OCI-LY3 (cell line): Measurements from ENCODE around the gene ASS1.

Experiments used
- H2AFZ ChIP-seq: fragments of 200-600, 300-600 bp; shearing (Covaris generic); 2 replicates; pipeline ENCODE4 v1.6.0; 2014; ENCODE audit warnings: antibody characterized with exemption, low read depth, low read length
- H3K27ac ChIP-seq: fragments of 200-600, 300-600 bp; sonication (generic); 2 replicates; pipeline ENCODE4 v1.5.1; 2014; ENCODE audit warnings: mild to moderate bottlenecking, low read length, moderate library complexity, mixed read lengths
- H3K27me3 ChIP-seq: fragments of 200-600, 300-600 bp; sonication (generic); 2 replicates; pipeline ENCODE4 v1.6.1; 2014; ENCODE audit warnings: low read depth, low read length, mixed read lengths
- H3K36me3 ChIP-seq: fragments of 200-600, 300-600 bp; sonication (generic); replicated peaks from 2 replicates; pipeline ENCODE3; 2014; ENCODE audit warnings: low read depth, low read length, mixed read lengths
- H3K4me1 ChIP-seq: fragments of 300-600, 200-600 bp; sonication (generic); 2 replicates; pipeline ENCODE4 v1.6.1; 2014; ENCODE audit warnings: low read length, mixed read lengths
- H3K4me2 ChIP-seq: fragments of 200-600, 300-600 bp; sonication (generic); 2 replicates; pipeline ENCODE4 v1.6.1; 2014; ENCODE audit warnings: low read length, mixed read lengths
- H3K4me3 ChIP-seq: fragments of 300-600, 200-600 bp; sonication (generic); 2 replicates; pipeline ENCODE4 v1.5.1; 2014; ENCODE audit warnings: antibody characterized with exemption, mild to moderate bottlenecking, low read length, moderate library complexity
- H3K79me2 ChIP-seq: fragments of 300-600, 200-600 bp; shearing (Covaris generic); 2 replicates; pipeline ENCODE4 v1.6.1; 2014; ENCODE audit warnings: mild to moderate bottlenecking, low read length, mixed read lengths
- H3K9ac ChIP-seq: fragments of 300-600, 200-600 bp; shearing (Covaris generic); 2 replicates; pipeline ENCODE4 v1.6.0; 2014; ENCODE audit warnings: mild to moderate bottlenecking, low read length, moderate library complexity
- H3K9me3 ChIP-seq: fragments of 200-600, 300-600 bp; shearing (Covaris generic); 2 replicates; pipeline ENCODE4 v1.6.1; 2014; ENCODE audit warnings: low read length, mixed read lengths; ENCODE audit not compliant: insufficient read depth
- H4K20me1 ChIP-seq: fragments of 200-600, 300-600 bp; sonication (generic); 2 replicates; pipeline ENCODE4 v1.6.1; 2016; ENCODE audit warnings: low read length, mixed read lengths; ENCODE audit not compliant: insufficient read depth
- EZH2phosphoT487 ChIP-seq: fragments of 200-600 bp; shearing (Covaris generic); IDR thresholded peaks from 2 replicates; pipeline ENCODE4 v1.6.1; 2018; ENCODE audit warnings: antibody characterized with exemption, mixed run types, low read depth
- TF ChIP-seq, protein P1 (sequence below): fragments of 200-600, 300-600 bp; sonication (generic); IDR thresholded peaks from 2 replicates; pipeline ENCODE4 v1.5.1; 2014; ENCODE audit warnings: antibody characterized with exemption, low read length, low read depth

Gene ASS1

DNA sequence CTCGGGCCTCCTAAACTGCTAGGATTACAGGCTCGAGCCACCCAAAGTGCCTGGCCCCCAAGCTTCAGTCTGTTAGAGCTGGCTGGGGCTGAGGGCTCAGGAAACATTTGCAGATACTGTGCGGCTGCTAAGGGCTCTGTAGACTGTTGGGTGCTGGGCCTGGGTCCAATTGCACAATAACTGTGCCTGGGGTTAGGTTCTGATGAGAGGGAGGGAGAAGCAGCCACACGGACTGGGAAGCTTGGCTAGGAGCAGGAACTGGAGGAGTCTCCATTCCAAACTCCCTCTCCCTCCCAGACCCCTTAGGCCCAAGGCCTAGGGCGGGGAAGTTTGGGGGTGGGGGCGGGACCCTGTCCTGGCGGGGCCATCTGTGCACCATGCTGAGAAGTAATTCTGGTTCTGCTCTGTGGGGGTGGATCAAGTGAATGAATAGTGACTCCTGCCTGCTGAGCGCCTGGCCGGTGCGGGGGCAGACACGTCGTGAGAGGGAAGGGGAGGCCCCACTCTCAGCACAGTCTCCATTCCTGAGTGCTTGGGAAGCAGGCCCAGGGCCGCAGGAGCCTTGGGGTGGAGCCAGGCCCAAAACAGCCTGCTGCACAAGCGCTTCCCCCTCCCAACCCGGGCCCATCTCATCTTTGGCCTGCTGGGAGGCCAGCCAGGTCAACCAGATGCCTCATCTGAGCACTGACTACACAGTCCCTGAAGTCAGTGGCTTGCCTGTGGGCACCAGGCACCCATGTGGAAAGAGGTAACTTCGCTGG lies 1.5 kb downstream of the ASS1 start:
- Histone ChIP-seq H3K4me1 (peaks cover 19% of the 10 kb centered on the region), H3K9me3 (peaks cover 3% of the 10 kb centered on the region; the same call in 1 of the 2 replicates), H3K27me3 (no peaks in the 10 kb centered on the region), H3K4me2 (no peak overlapping the region), H3K79me2 (no peaks in the 10 kb centered on the region), H3K27ac (no peak overlapping the region), H4K20me1 (no peaks in the 10 kb centered on the region), H3K4me3 (no peak overlapping the region), H3K9ac (no peak overlapping the region), H2AFZ (no peak overlapping the region), H3K36me3 (no peaks in the 10 kb centered on the region)
- no peak for TF ChIP-seq EZH2phosphoT487
- TF ChIP-seq, protein P1, sequence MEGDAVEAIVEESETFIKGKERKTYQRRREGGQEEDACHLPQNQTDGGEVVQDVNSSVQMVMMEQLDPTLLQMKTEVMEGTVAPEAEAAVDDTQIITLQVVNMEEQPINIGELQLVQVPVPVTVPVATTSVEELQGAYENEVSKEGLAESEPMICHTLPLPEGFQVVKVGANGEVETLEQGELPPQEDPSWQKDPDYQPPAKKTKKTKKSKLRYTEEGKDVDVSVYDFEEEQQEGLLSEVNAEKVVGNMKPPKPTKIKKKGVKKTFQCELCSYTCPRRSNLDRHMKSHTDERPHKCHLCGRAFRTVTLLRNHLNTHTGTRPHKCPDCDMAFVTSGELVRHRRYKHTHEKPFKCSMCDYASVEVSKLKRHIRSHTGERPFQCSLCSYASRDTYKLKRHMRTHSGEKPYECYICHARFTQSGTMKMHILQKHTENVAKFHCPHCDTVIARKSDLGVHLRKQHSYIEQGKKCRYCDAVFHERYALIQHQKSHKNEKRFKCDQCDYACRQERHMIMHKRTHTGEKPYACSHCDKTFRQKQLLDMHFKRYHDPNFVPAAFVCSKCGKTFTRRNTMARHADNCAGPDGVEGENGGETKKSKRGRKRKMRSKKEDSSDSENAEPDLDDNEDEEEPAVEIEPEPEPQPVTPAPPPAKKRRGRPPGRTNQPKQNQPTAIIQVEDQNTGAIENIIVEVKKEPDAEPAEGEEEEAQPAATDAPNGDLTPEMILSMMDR = no peak

DNA sequence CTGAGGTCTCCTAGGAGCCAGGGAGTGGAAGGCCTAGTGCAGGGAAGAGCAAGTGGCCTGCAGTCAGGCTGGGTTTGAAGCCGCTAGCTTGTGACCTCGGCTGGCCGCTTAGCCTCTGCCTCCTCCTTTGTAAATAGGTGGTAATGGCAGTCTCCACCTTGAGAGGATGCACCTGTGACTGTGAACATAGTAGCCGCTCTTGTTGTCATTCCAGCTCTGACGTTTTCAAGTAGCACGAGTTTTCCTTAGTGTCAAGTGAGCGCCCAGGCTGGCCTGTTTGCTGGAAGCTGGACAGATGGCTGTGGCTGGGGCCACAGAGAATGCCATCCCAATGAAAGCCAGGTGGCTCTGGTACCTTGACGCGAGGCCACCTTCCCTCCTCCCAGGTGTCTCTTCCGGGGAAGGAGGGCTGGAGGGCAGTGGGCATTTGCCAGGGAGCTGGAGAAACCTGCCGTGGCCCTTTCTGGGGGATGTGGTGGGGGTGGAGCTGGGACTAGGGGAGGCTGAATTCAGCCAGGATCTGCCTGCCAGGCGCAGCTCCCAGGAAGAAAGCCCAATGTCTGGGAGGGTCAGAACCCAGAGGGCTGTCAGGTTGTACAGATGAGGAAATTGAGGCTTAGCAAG lies 2.5 kb downstream of the ASS1 start:
- H3K4me3 ChIP-seq = peak overlapping the region; percentile 25; the same call in 1 of the 2 replicates
- TF ChIP-seq, protein P1 = no peak
- no peak for TF ChIP-seq EZH2phosphoT487
- peak overlapping the region; percentile 61 for H3K27ac ChIP-seq
- H3K79me2 ChIP-seq = no peaks in the 10 kb centered on the region
- no peaks in the 10 kb centered on the region for H3K27me3 ChIP-seq
- peak overlapping the region; percentile 48 for H3K9ac ChIP-seq
- no peaks in the 10 kb centered on the region for H4K20me1 ChIP-seq
- peaks cover 25% of the 10 kb centered on the region for H3K4me1 ChIP-seq
- H3K9me3 ChIP-seq = no peaks in the 10 kb centered on the region
- H3K36me3 ChIP-seq = no peaks in the 10 kb centered on the region
- peak overlapping the region; percentile 74; the same call in 1 of the 2 replicates for H2AFZ ChIP-seq
- H3K4me2 ChIP-seq = peak overlapping the region; percentile 68

DNA sequence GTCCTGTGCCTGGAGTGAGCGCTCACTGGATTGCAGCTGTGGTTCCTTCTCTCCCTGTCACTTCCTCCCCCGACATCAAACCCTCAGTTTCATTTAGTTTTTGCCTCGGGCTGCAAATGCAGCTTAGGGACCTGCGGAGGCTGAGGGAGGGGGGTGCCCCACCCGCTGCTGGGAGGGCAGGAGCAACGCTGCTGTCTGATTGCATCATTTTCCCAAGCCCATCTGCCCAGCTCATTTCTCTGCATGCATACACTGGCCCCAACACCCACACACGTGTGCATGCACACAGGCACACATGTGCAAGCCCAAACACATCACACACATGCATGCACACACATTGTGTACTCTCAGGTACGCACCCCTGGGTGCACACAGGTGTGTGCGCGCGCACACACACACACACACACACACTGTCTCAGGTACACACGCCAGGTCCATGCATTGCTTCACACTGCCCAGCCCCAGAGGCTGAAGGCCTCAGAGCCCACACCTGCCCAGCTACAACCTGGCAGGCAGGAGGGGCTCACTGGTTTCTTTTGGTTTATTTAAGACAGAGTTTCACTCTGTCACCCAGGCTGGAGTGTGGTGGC lies 3.4 kb downstream of the ASS1 start:
- peak overlapping the region; percentile 74; the same call in 1 of the 2 replicates for H2AFZ ChIP-seq
- H3K79me2 ChIP-seq = no peaks in the 10 kb centered on the region
- H3K9ac ChIP-seq = peak overlapping the region; percentile 48
- H4K20me1 ChIP-seq = no peaks in the 10 kb centered on the region
- TF ChIP-seq, protein P1 = no peak
- no peak for TF ChIP-seq EZH2phosphoT487
- H3K27me3 ChIP-seq = no peaks in the 10 kb centered on the region
- peak overlapping the region; percentile 25; the same call in 1 of the 2 replicates for H3K4me3 ChIP-seq
- peaks cover 25% of the 10 kb centered on the region for H3K4me1 ChIP-seq
- H3K27ac ChIP-seq = peak overlapping the region; percentile 61
- H3K36me3 ChIP-seq = no peaks in the 10 kb centered on the region
- H3K4me2 ChIP-seq = peak overlapping the region; percentile 68
- H3K9me3 ChIP-seq = no peaks in the 10 kb centered on the region
